IMR-90 (cell line): ENCODE results near the gene ZNF525. TPM values are rescaled to one million over a fixed set of nuclear protein-coding genes. Genes with fewer than 3 reads are reported as not detected.

Source experiments
- ATAC-seq: fragments of 200-7000 bp; cut with Tn5 transposase; 2 replicates; pipeline ENCODE4 v1.9.1; 2020; ENCODE audit warnings: low read depth, mild to moderate bottlenecking, moderate library complexity
- BruUV-seq: library from RNA; stranded (reverse); fragments of 400-500 nt; replicated peaks from 2 replicates; lab custom pipeline; 2021; lab: Mats Ljungman, UMichigan
- CTCF ChIA-PET: fragments of 300-600 bp; formaldehyde crosslinking; extraction: SDS; loops from one replicate; lab custom pipeline; 2021; ENCODE audit warnings: antibody characterized with exemption; lab: Yijun Ruan, JAX
- POLR2A ChIA-PET: fragments of 300-600 bp; sonication (Branson Sonifier 250); formaldehyde crosslinking; loops from one replicate; lab custom pipeline; 2022; ENCODE audit warnings: antibody characterized with exemption; ENCODE audit not compliant: unreplicated experiment; lab: Charles Lee
- DNase-seq: peaks from one replicate; pipeline ENCODE4 v3.0.0; 2013
- H2AFZ ChIP-seq: replicated peaks from 2 replicates; pipeline ENCODE3; 2013; ENCODE audit warnings: low read length, mild to moderate bottlenecking; ENCODE audit not compliant: poor library complexity
- H2AK5ac ChIP-seq: 2 replicates; pipeline ENCODE4 v1.6.1; 2013; ENCODE audit warnings: low read depth, low read length, inconsistent platforms
- H2AK9ac ChIP-seq: replicated peaks from 2 replicates; pipeline ENCODE3; 2013; ENCODE audit warnings: mild to moderate bottlenecking, low read depth, low read length, moderate library complexity; ENCODE audit not compliant: poor library complexity
- H2BK120ac ChIP-seq: 2 replicates; pipeline ENCODE4 v1.6.1; 2013; ENCODE audit warnings: low read depth, low read length, inconsistent platforms
- H2BK15ac ChIP-seq: 3 replicates; pipeline ENCODE4 v1.6.1; 2013; ENCODE audit warnings: low read depth, low read length, inconsistent platforms
- H2BK20ac ChIP-seq: 2 replicates; pipeline ENCODE4 v1.6.1; 2013; ENCODE audit warnings: low read depth, mild to moderate bottlenecking, inconsistent platforms, low read length, moderate library complexity
- H2BK5ac ChIP-seq: 2 replicates; pipeline ENCODE4 v1.6.1; 2013; ENCODE audit warnings: mild to moderate bottlenecking, low read depth, low read length, inconsistent platforms; ENCODE audit not compliant: poor library complexity, severe bottlenecking
- H3K14ac ChIP-seq: replicated peaks from 2 replicates; pipeline ENCODE4 v1.6.1; 2013; ENCODE audit warnings: low read depth, low read length, inconsistent platforms
- H3K18ac ChIP-seq: 2 replicates; pipeline ENCODE4 v1.6.1; 2013; ENCODE audit warnings: low read depth, low read length, control low read depth
- H3K23ac ChIP-seq: 2 replicates; pipeline ENCODE4 v1.6.1; 2013; ENCODE audit warnings: low read depth, low read length, inconsistent platforms
- H3K27ac ChIP-seq: 2 replicates; pipeline ENCODE4 v1.5.1; 2013; ENCODE audit warnings: mild to moderate bottlenecking, control low read depth, low read length; ENCODE audit not compliant: insufficient read depth
- H3K27me3 ChIP-seq: 2 replicates; pipeline ENCODE4 v1.6.1; 2013; ENCODE audit warnings: low read length; ENCODE audit not compliant: control insufficient read depth, insufficient read depth
- H3K36me3 ChIP-seq: 2 replicates; pipeline ENCODE4 v1.6.1; 2013; ENCODE audit warnings: low read length, mixed read lengths; ENCODE audit not compliant: control insufficient read depth, insufficient read depth
- H3K4ac ChIP-seq: 2 replicates; pipeline ENCODE4 v1.6.1; 2013; ENCODE audit warnings: low read depth, low read length, inconsistent platforms
- H3K4me1 ChIP-seq: 2 replicates; pipeline ENCODE4 v1.6.1; 2013; ENCODE audit warnings: low read length, mixed read lengths; ENCODE audit not compliant: control insufficient read depth, insufficient read depth
- H3K4me2 ChIP-seq: 2 replicates; pipeline ENCODE4 v1.6.1; 2013; ENCODE audit warnings: low read depth, mild to moderate bottlenecking, control low read depth, low read length, moderate library complexity
- H3K4me3 ChIP-seq: 2 replicates; pipeline ENCODE4 v1.5.1; 2013; ENCODE audit warnings: low read depth, mild to moderate bottlenecking, control low read depth, low read length, moderate library complexity; ENCODE audit not compliant: insufficient read depth
- H3K56ac ChIP-seq: 2 replicates; pipeline ENCODE4 v1.6.1; 2013; ENCODE audit warnings: low read length, inconsistent platforms; ENCODE audit not compliant: insufficient read depth; ENCODE audit errors: extremely low read depth
- H3K79me1 ChIP-seq, 2 experiments: 2 replicates each; pipeline ENCODE4 v1.6.1; 2013; ENCODE audit warnings: low read length in 2 of 2, inconsistent platforms in 1 of 2, low read depth in 1 of 2
- H3K9ac ChIP-seq: 2 replicates; pipeline ENCODE4 v1.6.1; 2013; ENCODE audit warnings: low read depth, low read length, control low read depth
- H3K9me1 ChIP-seq: 2 replicates; pipeline ENCODE4 v1.6.1; 2013; ENCODE audit warnings: low read length, inconsistent platforms; ENCODE audit not compliant: insufficient read depth
- H3K9me3 ChIP-seq: 2 replicates; pipeline ENCODE4 v1.6.1; 2013; ENCODE audit warnings: low read length; ENCODE audit not compliant: control insufficient read depth, insufficient read depth
- H4K20me1 ChIP-seq: 2 replicates; pipeline ENCODE4 v1.6.1; 2013; ENCODE audit warnings: low read length, inconsistent platforms; ENCODE audit not compliant: insufficient read depth
- H4K5ac ChIP-seq: 2 replicates; pipeline ENCODE4 v1.6.1; 2013; ENCODE audit warnings: mild to moderate bottlenecking, low read depth, low read length, control low read depth
- H4K8ac ChIP-seq, 2 experiments: 2 replicates each; pipeline ENCODE4 v1.6.1; 2013; ENCODE audit warnings: low read depth in 2 of 2, low read length in 2 of 2, control low read depth in 1 of 2, inconsistent platforms in 1 of 2
- H4K91ac ChIP-seq: 2 replicates; pipeline ENCODE4 v1.6.1; 2013; ENCODE audit warnings: low read depth, low read length, inconsistent platforms; ENCODE audit not compliant: insufficient read depth
- BHLHE40 ChIP-seq: fragments of 150-350 bp; IDR thresholded peaks from 2 replicates; pipeline ENCODE4 v1.6.1; 2016; ENCODE audit warnings: mild to moderate bottlenecking, low read depth, low read length
- CTCF ChIP-seq: conservative IDR thresholded peaks from 2 replicates; pipeline ENCODE4 v1.5.1; 2012; ENCODE audit warnings: mild to moderate bottlenecking, low read depth, low read length, improper control_type of control experiment
- MXI1 ChIP-seq: IDR thresholded peaks from 2 replicates; pipeline ENCODE4 v1.6.1; 2012; ENCODE audit warnings: low read depth, mild to moderate bottlenecking, low read length, moderate library complexity, borderline replicate concordance
- POLR2A ChIP-seq: IDR thresholded peaks from 2 replicates; pipeline ENCODE4 v1.6.1; 2012; ENCODE audit warnings: mild to moderate bottlenecking, low read depth, low read length
- RAD21 ChIP-seq: IDR thresholded peaks from 2 replicates; pipeline ENCODE4 v1.6.1; 2012; ENCODE audit warnings: low read length, improper control_type of control experiment
- WGBS, 2 experiments: methylation state at CpG; one replicate each; pipeline versions ENCODE4 v1.1.5 to v1.1.7; 2013; ENCODE audit warnings: missing lambda C conversion rate in 2 of 2; ENCODE audit not compliant: insufficient read length in 1 of 2; ENCODE audit errors: extremely low coverage in 2 of 2; 5-methylcytosine and 5-hydroxymethylcytosine counted together
- dilution Hi-C: fragments of 300-500 bp; cut with HindIII; formaldehyde crosslinking; loops from one replicate; pipeline ENCODE4 v1.14.3; 2018; ENCODE audit warnings: low sequenced_read_pairs; ENCODE audit not compliant: unreplicated experiment
- in situ Hi-C: fragments of 300-500 bp; cut with MboI; formaldehyde crosslinking; loops from 3 replicates; pipeline ENCODE4 v1.14.3; 2019; ENCODE audit warnings: low sequenced_read_pairs, inconsistent platforms, mixed read lengths
- intact Hi-C: fragments of 100-400 bp; cut with micrococcal nuclease; formaldehyde crosslinking; loops from 2 replicates; pipeline ENCODE4 v1.10.0; 2022
- polyA plus RNA-seq, 3 experiments: library from polyadenylated mRNA; depleted of rRNA; stranded (reverse); fragments of >200 nt; gene quantifications; 2 replicates each; pipeline ENCODE4 v1.2.3, GENCODE V29; 2012; ENCODE audit warnings: low replicate concordance in 1 of 3
- total RNA-seq: library from RNA; depleted of rRNA; stranded (reverse); fragments of >200 nt; gene quantifications from 2 replicates; pipeline ENCODE4 v1.2.3, GENCODE V29; 2012

ZNF525 gene
- total and polyA plus RNA-seq, 2 of the 4 experiments (the other 2 are of a cell fraction): 1.4 to 4.5 TPM

- Histone ChIP-seq H3K36me3 (peaks cover 14% of the 10 kb centered on the region), H3K14ac (no peak within 1 kb of the TSS; the same call in 1 of the 2 replicates), H3K4me3 (peak within 1 kb of the TSS; percentile 68), H3K18ac (no peak within 1 kb of the TSS), H3K4ac (peak within 1 kb of the TSS; percentile 40; the same call in 1 of the 2 replicates), H3K27ac (peak within 1 kb of the TSS; percentile 70), H3K23ac (peak within 1 kb of the TSS; percentile 70; the same call in 1 of the 2 replicates), H2BK5ac (peak within 1 kb of the TSS; percentile 23), H2AFZ (peak within 1 kb of the TSS; percentile 92), H3K9me1 (no peaks in the 10 kb centered on the region), H2BK20ac (no peak within 1 kb of the TSS), H4K5ac (no peak within 1 kb of the TSS; the same call in 1 of the 2 replicates), H2AK5ac (no peak within 1 kb of the TSS), H3K56ac (peak within 1 kb of the TSS; percentile 47), H2BK120ac (no peak within 1 kb of the TSS), H2BK15ac (no peak within 1 kb of the TSS), H4K91ac (no peak within 1 kb of the TSS), H2AK9ac (peak within 1 kb of the TSS; percentile 31), H3K27me3 (no peaks in the 10 kb centered on the region), H3K9ac (peak within 1 kb of the TSS; percentile 72), H3K4me2 (peak within 1 kb of the TSS; percentile 73), H3K4me1 (no peaks in the 10 kb centered on the region; the same call in 1 of the 2 replicates), H3K79me1 (peaks cover 2 to 3% of the 10 kb centered on the region in 2 experiments; a peak in 2 of 4 replicates), H4K8ac (peak within 1 kb of the TSS; percentile 72 to 89; a peak in 3 of 4 replicates), H4K20me1 (no peaks in the 10 kb centered on the region), H3K9me3 (peaks cover 2% of the 10 kb centered on the region; the same call in 1 of the 2 replicates)
- POLR2A ChIA-PET: interaction anchor here (0.6 kb wide), 1 partner anchor 28 kb away, joined by 4 read pairs; no protein-coding TSS in a partner anchor
- DNase-seq (peak; percentile 85), ATAC-seq (peak; percentile 99)
- CTCF ChIA-PET: interaction anchor here (1.4 kb wide), 1 partner anchor 15 kb away, joined by 4 read pairs; no protein-coding TSS in a partner anchor
- BruUV-seq: no TSS peak
- WGBS, 2 experiments: 0% methylated on average over 12 of the region's 58 CpGs; no CpG with 5 or more reads in 1 of the 2 experiments
- in situ Hi-C loops (no loop called here), intact Hi-C loops (loop anchor here (10.0 kb wide), 1 partner anchor 200 kb away; the partner anchor contains the start of gene ZNF665), dilution Hi-C loops (no loop called here)
- peak; percentile 15; the same call in 1 of the 2 replicates for TF ChIP-seq RAD21
- no peak for TF ChIP-seq BHLHE40
- TF ChIP-seq CTCF: peak; percentile 48
- peak; percentile 59; the same call in 1 of the 2 replicates for TF ChIP-seq MXI1
- peak; percentile 56; the same call in 1 of the 2 replicates for TF ChIP-seq POLR2A
Measured at GRCh38 chr19:53394974-53395839, 29.7 kb downstream of the ZNF525 start, which contains the start of gene ZNF765. TSS of gene ZNF765 (plus strand) at chr19:53395149. CDS start at chr19:53398016, 2,867 bp downstream.
